ENCODE measurements around the gene SNAI3. TPM values are rescaled to one million over a fixed set of nuclear protein-coding genes. Genes with fewer than 3 reads are reported as not detected.

The SNAI3 gene
- total and polyA plus RNA-seq, 9 donors = 3.8 to 11.8 (median 7.2) TPM

- no peaks in the 10 kb centered on the region for H3K9me3 ChIP-seq (replicated peaks; ENCODE audit: control insufficient read depth, low read depth, low read length)
- no peak overlapping the region for H3K4me3 ChIP-seq (ENCODE audit: low read length)
- peaks cover 5% of the 10 kb centered on the region for H3K36me3 ChIP-seq (ENCODE audit: control insufficient read depth, insufficient read depth, low read length)
- H3K4me1 ChIP-seq (ENCODE audit: control insufficient read depth, insufficient read depth, low read length) = peaks cover 14% of the 10 kb centered on the region
- peaks cover 10% of the 10 kb centered on the region for H3K27me3 ChIP-seq (ENCODE audit: control insufficient read depth, insufficient read depth, low read length)
- WGBS (ENCODE audit: insufficient coverage) = 92% methylated on average over 16 of the region's 16 CpGs
- H3K27ac ChIP-seq (ENCODE audit: low read length) = no peak overlapping the region
- DNase-seq = no peak
These were observed 40.9 kb downstream of the SNAI3 start for GRCh38 chr16:88645455-88645854.

DNA sequence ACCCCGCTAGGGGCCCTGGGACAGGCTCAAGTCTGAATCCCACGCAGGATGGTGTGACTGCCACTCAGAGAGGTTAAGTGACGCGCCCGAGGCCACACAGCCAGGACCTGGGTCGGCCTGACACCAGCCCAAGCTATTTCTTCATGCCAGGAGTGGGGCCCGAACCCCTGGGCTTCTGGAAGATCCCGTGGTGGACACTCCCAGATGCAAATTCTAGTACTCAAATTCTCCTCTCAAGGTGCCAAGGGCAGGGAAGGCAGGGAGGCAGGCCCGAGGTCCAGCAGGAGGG lies 42.7 kb downstream of the SNAI3 start:
- no peaks in the 10 kb centered on the region for H3K9me3 ChIP-seq (replicated peaks; ENCODE audit: control insufficient read depth, low read depth, low read length)
- no peak for DNase-seq
- 91% methylated on average over 7 of the region's 9 CpGs for WGBS (ENCODE audit: insufficient coverage)

GRCh38 chr16:88642881-88643643 lies 43.2 kb downstream of the SNAI3 start:
- H3K27me3 ChIP-seq (ENCODE audit: control insufficient read depth, insufficient read depth, low read length) = peaks cover 34% of the 10 kb centered on the region
- H3K27ac ChIP-seq (ENCODE audit: low read length) = no peak overlapping the region
- WGBS (ENCODE audit: insufficient coverage) = 84% methylated on average over 37 of the region's 58 CpGs
- H3K36me3 ChIP-seq (ENCODE audit: control insufficient read depth, insufficient read depth, low read length) = no peaks in the 10 kb centered on the region
- no peak overlapping the region for H3K4me3 ChIP-seq (ENCODE audit: low read length)
- peaks cover 5% of the 10 kb centered on the region for H3K4me1 ChIP-seq (ENCODE audit: control insufficient read depth, insufficient read depth, low read length)
- no peaks in the 10 kb centered on the region for H3K9me3 ChIP-seq (replicated peaks; ENCODE audit: control insufficient read depth, low read depth, low read length)
- DNase-seq = no peak

More for the DNA sequence above, 42.7 kb downstream of the SNAI3 start:
- Histone ChIP-seq H3K27me3 (ENCODE audit: control insufficient read depth, insufficient read depth, low read length) (peaks cover 29% of the 10 kb centered on the region), H3K27ac (ENCODE audit: low read length) (no peak overlapping the region), H3K4me3 (ENCODE audit: low read length) (no peak overlapping the region), H3K36me3 (ENCODE audit: control insufficient read depth, insufficient read depth, low read length) (no peaks in the 10 kb centered on the region), H3K4me1 (ENCODE audit: control insufficient read depth, insufficient read depth, low read length) (peaks cover 5% of the 10 kb centered on the region)

DNA sequence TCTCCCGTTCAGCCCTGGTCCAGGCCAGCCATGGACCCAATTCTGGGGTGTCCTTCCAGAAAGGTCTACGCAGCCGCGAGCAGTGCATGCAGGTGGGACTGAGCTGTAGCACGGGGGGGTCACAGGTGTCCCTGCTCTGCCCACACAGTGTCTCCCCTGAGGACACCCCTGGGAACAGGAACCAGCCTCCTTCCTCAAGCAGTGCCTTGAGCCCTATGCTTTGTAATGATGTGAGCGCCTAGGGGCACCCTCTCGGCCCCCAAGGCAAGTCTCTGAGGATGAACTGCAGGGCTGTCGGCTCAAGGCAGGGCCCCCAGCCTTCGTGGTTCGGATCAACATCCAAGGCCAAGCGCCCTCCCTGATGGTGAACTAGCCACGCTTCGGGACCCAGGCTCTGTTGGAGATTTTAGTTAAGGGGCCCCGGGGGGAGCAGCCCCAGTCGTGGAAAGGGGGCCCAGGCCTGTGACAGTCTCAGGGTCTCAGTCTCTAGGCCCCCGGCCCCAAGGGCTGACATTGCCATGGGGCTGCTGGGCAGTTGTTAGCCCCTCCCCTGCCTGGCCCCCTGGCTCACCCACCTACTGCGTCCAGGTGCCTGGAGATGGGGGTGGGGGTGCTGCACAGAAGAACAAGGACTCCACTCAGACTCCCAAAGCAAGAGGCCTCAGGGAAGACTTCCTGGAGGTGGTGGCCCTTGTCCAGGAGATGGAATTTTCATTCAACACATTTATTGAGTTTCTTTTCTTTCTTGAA lies 45.6 kb downstream of the SNAI3 start:
- 63% methylated on average over 13 of the region's 17 CpGs for WGBS (ENCODE audit: insufficient coverage)
- Histone ChIP-seq H3K4me1 (ENCODE audit: control insufficient read depth, insufficient read depth, low read length) (peaks cover 5% of the 10 kb centered on the region), H3K4me3 (ENCODE audit: low read length) (no peak overlapping the region), H3K36me3 (ENCODE audit: control insufficient read depth, insufficient read depth, low read length) (no peaks in the 10 kb centered on the region), H3K27me3 (ENCODE audit: control insufficient read depth, insufficient read depth, low read length) (peaks cover 56% of the 10 kb centered on the region), H3K27ac (ENCODE audit: low read length) (no peak overlapping the region), H3K9me3 (replicated peaks; ENCODE audit: control insufficient read depth, low read depth, low read length) (no peaks in the 10 kb centered on the region)
- no peak for DNase-seq

DNA sequence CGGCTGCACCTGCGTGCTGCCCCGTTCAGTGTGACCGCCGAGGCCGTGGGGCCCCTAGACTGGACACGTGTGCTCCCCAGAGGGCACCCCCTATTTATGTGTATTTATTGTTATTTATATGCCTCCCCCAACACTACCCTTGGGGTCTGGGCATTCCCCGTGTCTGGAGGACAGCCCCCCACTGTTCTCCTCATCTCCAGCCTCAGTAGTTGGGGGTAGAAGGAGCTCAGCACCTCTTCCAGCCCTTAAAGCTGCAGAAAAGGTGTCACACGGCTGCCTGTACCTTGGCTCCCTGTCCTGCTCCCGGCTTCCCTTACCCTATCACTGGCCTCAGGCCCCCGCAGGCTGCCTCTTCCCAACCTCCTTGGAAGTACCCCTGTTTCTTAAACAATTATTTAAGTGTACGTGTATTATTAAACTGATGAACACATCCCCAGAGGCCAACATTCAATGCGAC lies 46.2 kb downstream of the SNAI3 start:
- Histone ChIP-seq H3K9me3 (replicated peaks; ENCODE audit: control insufficient read depth, low read depth, low read length) (no peaks in the 10 kb centered on the region), H3K4me3 (ENCODE audit: low read length) (no peak overlapping the region), H3K27me3 (ENCODE audit: control insufficient read depth, insufficient read depth, low read length) (peaks cover 62% of the 10 kb centered on the region), H3K4me1 (ENCODE audit: control insufficient read depth, insufficient read depth, low read length) (peaks cover 6% of the 10 kb centered on the region), H3K36me3 (ENCODE audit: control insufficient read depth, insufficient read depth, low read length) (no peaks in the 10 kb centered on the region), H3K27ac (ENCODE audit: low read length) (no peak overlapping the region)
- DNase-seq = no peak
- 10% methylated on average over 2 of the region's 13 CpGs for WGBS (ENCODE audit: insufficient coverage)

DNA sequence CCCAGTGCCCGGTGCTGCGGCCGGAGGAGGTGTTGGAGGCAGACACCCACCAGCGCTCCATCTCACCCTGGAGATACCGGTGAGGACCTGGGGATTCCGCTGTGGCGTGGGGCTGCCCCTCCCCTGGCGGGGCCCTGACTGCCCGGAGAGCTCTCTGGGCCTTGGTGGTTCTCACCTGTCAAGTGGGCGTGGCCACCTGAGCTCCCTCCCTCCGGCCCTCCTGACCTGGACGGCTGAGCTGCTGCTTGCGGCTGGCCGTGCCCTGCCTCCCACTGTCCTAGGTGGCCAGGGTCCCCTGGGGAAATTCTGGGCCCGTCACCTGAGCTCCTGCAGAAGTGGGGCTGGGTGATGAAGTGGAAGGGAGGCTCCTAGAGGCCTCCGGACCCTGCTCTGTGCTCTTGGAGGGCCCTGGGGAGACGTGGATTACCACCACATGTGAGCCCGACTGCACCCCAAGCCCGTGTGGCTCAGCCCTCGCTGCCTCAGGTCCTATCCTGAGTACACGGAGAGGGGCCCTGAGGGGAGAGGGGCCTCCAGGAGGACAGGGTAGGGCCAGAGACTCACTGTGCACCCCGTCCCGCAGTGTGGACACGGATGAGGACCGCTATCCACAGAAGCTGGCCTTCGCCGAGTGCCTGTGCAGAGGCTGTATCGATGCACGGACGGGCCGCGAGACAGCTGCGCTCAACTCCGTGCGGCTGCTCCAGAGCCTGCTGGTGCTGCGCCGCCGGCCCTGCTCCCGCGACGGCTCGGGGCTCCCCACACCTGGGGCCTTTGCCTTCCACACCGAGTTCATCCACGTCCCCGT lies 46.9 kb downstream of the SNAI3 start:
- Histone ChIP-seq H3K36me3 (ENCODE audit: control insufficient read depth, insufficient read depth, low read length) (no peaks in the 10 kb centered on the region), H3K27me3 (ENCODE audit: control insufficient read depth, insufficient read depth, low read length) (peaks cover 65% of the 10 kb centered on the region), H3K4me3 (ENCODE audit: low read length) (no peak overlapping the region), H3K27ac (ENCODE audit: low read length) (no peak overlapping the region), H3K9me3 (replicated peaks; ENCODE audit: control insufficient read depth, low read depth, low read length) (no peaks in the 10 kb centered on the region), H3K4me1 (ENCODE audit: control insufficient read depth, insufficient read depth, low read length) (peaks cover 11% of the 10 kb centered on the region)
- WGBS (ENCODE audit: insufficient coverage) = 19% methylated on average over 40 of the region's 45 CpGs
- DNase-seq = no peak

DNA sequence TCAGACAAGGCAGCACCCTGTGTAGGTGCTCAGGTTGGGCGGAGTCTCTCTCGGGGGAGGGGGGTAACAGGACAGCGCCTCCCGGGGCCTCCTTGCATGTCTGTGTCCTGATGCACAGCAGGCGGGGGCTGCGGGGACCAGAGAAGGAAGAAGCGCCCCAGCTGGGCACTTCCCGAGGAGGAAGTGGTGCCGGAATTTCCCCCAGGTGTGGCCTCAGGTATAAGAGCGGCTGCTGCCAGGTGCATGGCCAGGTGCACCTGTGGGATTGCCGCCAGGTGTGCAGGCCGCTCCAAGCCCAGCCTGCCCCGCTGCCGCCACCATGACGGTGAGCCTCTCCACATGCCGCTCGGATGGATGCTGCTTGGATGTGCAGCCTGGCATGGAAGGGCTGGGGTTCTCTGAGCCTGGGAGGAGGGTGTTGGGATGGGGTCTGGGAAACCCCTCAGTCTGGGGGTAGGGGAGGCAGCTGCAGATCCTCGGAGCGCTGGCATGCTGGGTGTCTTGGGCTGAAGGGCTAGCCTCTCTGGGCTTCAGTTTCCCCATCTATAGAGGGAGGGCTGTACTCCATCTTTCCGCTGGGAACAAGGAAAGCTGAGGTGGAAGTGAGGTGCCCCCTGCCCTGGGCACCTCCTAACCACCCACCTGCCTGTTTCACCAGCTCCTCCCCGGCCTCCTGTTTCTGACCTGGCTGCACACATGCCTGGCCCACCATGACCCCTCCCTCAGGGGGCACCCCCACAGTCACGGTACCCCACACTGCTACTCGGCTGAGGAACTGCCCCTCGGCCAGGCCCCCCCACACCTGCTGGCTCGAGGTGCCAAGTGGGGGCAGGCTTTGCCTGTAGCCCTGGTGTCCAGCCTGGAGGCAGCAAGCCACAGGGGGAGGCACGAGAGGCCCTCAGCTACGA lies 47.7 kb downstream of the SNAI3 start, which contains the start of gene IL17C:
TSS of gene IL17C (plus strand) at position 250 of the 908 bp plus-strand sequence. CDS start at position 320, 70 bp downstream.
- Histone ChIP-seq H3K27ac (ENCODE audit: low read length) (no peak within 1 kb of the TSS), H3K27me3 (ENCODE audit: control insufficient read depth, insufficient read depth, low read length) (peaks cover 73% of the 10 kb centered on the region), H3K36me3 (ENCODE audit: control insufficient read depth, insufficient read depth, low read length) (no peaks in the 10 kb centered on the region), H3K4me3 (ENCODE audit: low read length) (no peak within 1 kb of the TSS), H3K4me1 (ENCODE audit: control insufficient read depth, insufficient read depth, low read length) (peaks cover 19% of the 10 kb centered on the region), H3K9me3 (replicated peaks; ENCODE audit: control insufficient read depth, low read depth, low read length) (no peaks in the 10 kb centered on the region)
- 43% methylated on average over 24 of the region's 27 CpGs for WGBS (ENCODE audit: insufficient coverage)
- DNase-seq = no peak

DNA sequence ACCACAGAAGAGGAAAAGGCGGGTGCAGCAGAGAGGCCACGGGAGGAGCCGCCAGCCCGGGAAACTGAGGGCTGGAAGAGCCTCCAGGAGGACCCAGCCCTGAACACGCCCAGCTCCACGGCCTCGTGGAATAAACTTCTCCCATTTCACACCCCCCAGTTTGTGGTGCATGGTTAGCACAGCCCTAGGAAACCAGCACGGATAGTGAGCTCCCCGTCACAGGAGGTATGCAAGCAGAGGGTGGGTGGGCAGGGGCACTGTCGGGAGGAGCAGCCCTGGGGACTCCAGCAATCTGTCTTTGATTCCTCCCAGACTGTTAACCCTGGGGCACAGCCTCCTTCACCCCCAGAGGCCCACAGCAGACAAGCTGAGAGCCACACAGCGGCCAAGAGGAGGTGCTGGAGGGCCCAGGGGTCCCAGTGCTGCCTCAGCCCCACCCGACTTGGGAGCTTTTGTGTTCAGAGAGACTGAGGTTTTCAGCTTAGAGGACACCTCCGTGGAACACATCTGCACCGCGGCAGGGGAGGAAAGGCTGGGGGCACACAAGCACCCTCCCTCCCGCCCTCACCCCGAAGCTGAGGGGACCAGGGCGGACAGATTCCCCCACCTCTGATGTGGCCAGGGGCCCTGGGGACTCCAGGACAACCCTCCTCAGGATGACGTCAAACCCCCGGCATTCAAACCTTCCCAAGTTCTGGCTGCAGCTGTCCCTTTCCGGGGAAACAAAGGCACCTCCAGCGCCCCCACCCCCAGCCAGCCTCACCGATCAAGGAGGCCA lies 49.6 kb downstream of the SNAI3 start:
- Histone ChIP-seq H3K27me3 (ENCODE audit: control insufficient read depth, insufficient read depth, low read length) (peaks cover 72% of the 10 kb centered on the region), H3K36me3 (ENCODE audit: control insufficient read depth, insufficient read depth, low read length) (peaks cover 15% of the 10 kb centered on the region), H3K4me1 (ENCODE audit: control insufficient read depth, insufficient read depth, low read length) (peaks cover 20% of the 10 kb centered on the region), H3K27ac (ENCODE audit: low read length) (no peak overlapping the region), H3K9me3 (replicated peaks; ENCODE audit: control insufficient read depth, low read depth, low read length) (no peaks in the 10 kb centered on the region), H3K4me3 (ENCODE audit: low read length) (no peak overlapping the region)
- 33% methylated on average over 11 of the region's 23 CpGs for WGBS (ENCODE audit: insufficient coverage)
- DNase-seq = no peak

All from muscle of leg (tissue), 11 donors.